ENCODE measurements around the gene ACAP1.

DNA sequence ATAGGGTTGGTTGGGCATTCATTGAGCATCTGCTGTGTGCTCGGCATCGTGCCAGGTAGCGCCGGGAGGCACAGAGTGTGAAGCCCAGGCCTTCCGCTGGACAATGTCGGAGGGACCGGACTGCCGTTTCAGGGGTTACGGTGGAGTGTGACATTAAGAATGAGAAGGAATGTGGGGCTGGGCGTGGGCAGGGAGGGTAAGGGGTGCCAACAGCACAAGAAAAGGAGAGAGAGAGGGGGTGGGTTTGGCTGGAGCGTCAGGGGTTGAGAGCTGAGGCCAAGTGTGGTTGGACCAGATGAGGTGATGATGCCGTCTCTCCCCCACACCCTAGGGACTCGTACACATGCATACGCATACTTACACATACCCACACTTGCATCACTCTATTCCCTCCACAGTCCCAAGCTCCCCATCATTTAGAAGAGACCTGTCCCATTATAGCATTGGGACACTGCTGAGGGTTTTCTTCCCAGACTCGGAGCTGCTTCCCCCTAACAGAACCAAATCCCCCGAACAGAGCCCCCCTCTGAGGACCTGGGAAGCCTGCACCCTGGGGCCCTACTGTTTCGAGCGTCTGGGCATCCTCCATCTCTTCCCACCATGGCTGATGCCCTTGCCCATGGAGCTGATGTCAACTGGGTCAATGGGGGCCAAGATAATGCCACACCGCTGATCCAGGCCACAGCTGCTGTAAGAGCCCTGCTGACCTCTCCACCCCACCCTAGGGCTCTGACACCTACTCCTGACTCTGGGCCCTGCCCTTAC is 12.3 kb downstream of the ACAP1 start:
- no peak for TF ChIP-seq ZNF384 (IDR thresholded peaks at IDR 0.05)
- TF ChIP-seq FOXM1 (IDR thresholded peaks at IDR 0.05; ENCODE audit: borderline replicate concordance): no peak
- TF ChIP-seq BHLHE40 (IDR thresholded peaks at IDR 0.05; ENCODE audit: borderline replicate concordance): no peak
- TF ChIP-seq L3MBTL2 (conservative IDR thresholded peaks at IDR 0.05): no peak
- no peak for TF ChIP-seq SP1 (IDR thresholded peaks at IDR 0.05)
- no peak for TF ChIP-seq FOXK2 (IDR thresholded peaks at IDR 0.05)
- no peak for TF ChIP-seq HDGF (IDR thresholded peaks at IDR 0.05; ENCODE audit: borderline replicate concordance)

Measured in HEK293T (cell line).